RWPE2 (cell line): ENCODE data around the gene KCNH1.

ENCODE experiments used
- ATAC-seq: fragments of 200-7000 bp; cut with Tn5 transposase; 3 replicates; pipeline ENCODE4 v1.9.1; 2021; ENCODE audit warnings: low read depth
- DNase-seq: peaks from one replicate; pipeline ENCODE4 v3.0.0-alpha.2; 2020; ENCODE audit warnings: low spot score
- H3K27ac ChIP-seq: fragments of 450-650 bp; 2 replicates; pipeline ENCODE4 v1.5.1; 2017; ENCODE audit warnings: mild to moderate bottlenecking; ENCODE audit not compliant: poor library complexity, severe bottlenecking
- H3K27me3 ChIP-seq: fragments of 250-450 bp; sonication (Bioruptor Pico); 2 replicates; pipeline ENCODE4 v1.5.1; 2021; ENCODE audit warnings: mild to moderate bottlenecking, moderate library complexity; ENCODE audit not compliant: insufficient read depth, poor library complexity, severe bottlenecking
- H3K36me3 ChIP-seq: fragments of 250-450 bp; sonication (Bioruptor Pico); 2 replicates; pipeline ENCODE4 v1.5.1; 2020; ENCODE audit warnings: low read depth, mild to moderate bottlenecking, moderate library complexity
- H3K4me1 ChIP-seq: fragments of 250-450 bp; sonication (Bioruptor Pico); 2 replicates; pipeline ENCODE4 v1.5.1; 2021; ENCODE audit warnings: mild to moderate bottlenecking, moderate library complexity; ENCODE audit not compliant: insufficient read depth, poor library complexity, severe bottlenecking
- H3K4me3 ChIP-seq: fragments of 250-450 bp; sonication (Bioruptor Pico); 2 replicates; pipeline ENCODE4 v1.5.1; 2021; ENCODE audit warnings: mild to moderate bottlenecking, moderate library complexity; ENCODE audit not compliant: severe bottlenecking
- H3K9me3 ChIP-seq: fragments of 250-450 bp; sonication (Bioruptor Pico); 2 replicates; pipeline ENCODE4 v1.5.1; 2021; ENCODE audit warnings: mild to moderate bottlenecking, moderate library complexity; ENCODE audit not compliant: severe bottlenecking
- TF ChIP-seq, protein P1 (sequence below): fragments of 450-650 bp; IDR thresholded peaks from one replicate; pipeline ENCODE4 v1.5.1; 2017; ENCODE audit warnings: mild to moderate bottlenecking, moderate library complexity; ENCODE audit not compliant: poor library complexity, severe bottlenecking

Gene KCNH1

DNA sequence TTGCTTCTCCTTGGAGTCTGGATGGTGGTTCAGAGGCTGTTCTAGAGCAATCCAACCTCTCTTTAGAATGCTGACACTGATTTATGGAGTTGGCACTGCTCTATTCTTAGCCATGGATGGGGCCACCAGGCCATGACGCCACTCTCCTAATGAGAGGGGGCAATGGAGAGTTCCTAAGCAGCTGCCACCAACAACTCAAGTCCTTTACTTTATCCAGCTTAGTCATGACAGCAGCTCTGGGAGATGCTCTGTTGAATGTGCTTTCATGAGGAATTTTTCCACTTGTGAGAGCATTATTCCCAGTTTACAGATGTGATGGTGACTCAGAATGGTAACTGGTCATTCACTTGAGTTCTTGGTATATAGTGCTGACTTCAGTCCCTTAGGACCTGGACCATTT lies 438.9 kb downstream of the KCNH1 start:
- Histone ChIP-seq H3K27ac (no peak overlapping the region), H3K4me1 (no peaks in the 10 kb centered on the region), H3K36me3 (no peaks in the 10 kb centered on the region), H3K9me3 (no peaks in the 10 kb centered on the region), H3K27me3 (no peaks in the 10 kb centered on the region), H3K4me3 (no peak overlapping the region)
- ATAC-seq (no peak), DNase-seq (no peak)
- TF ChIP-seq, protein P1, sequence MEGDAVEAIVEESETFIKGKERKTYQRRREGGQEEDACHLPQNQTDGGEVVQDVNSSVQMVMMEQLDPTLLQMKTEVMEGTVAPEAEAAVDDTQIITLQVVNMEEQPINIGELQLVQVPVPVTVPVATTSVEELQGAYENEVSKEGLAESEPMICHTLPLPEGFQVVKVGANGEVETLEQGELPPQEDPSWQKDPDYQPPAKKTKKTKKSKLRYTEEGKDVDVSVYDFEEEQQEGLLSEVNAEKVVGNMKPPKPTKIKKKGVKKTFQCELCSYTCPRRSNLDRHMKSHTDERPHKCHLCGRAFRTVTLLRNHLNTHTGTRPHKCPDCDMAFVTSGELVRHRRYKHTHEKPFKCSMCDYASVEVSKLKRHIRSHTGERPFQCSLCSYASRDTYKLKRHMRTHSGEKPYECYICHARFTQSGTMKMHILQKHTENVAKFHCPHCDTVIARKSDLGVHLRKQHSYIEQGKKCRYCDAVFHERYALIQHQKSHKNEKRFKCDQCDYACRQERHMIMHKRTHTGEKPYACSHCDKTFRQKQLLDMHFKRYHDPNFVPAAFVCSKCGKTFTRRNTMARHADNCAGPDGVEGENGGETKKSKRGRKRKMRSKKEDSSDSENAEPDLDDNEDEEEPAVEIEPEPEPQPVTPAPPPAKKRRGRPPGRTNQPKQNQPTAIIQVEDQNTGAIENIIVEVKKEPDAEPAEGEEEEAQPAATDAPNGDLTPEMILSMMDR: no peak

DNA sequence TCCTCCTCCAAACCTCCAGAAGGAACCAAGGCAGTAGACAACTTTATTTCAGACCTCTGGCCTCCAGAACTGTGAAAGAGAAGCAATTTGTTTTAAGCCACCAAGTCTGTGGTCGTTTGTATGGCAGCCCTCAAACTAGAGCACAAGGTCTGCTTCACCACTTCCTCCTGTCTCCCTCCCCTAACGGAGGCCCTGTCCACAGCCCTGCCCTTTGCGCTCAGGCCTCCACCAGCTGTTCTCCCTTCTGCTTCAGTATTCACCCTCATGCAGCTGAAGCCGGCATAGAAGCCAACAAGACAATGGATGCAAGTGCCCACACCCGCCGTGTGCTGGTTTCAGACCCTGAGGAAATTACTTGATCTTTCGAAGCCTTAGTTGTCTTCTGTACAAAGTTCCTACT lies 441.2 kb downstream of the KCNH1 start:
- ATAC-seq: no peak
- TF ChIP-seq, protein P1: no peak
- Histone ChIP-seq H3K9me3 (no peaks in the 10 kb centered on the region), H3K4me3 (no peak overlapping the region), H3K4me1 (no peaks in the 10 kb centered on the region), H3K36me3 (no peaks in the 10 kb centered on the region), H3K27me3 (no peaks in the 10 kb centered on the region), H3K27ac (no peak overlapping the region)
- no peak for DNase-seq

DNA sequence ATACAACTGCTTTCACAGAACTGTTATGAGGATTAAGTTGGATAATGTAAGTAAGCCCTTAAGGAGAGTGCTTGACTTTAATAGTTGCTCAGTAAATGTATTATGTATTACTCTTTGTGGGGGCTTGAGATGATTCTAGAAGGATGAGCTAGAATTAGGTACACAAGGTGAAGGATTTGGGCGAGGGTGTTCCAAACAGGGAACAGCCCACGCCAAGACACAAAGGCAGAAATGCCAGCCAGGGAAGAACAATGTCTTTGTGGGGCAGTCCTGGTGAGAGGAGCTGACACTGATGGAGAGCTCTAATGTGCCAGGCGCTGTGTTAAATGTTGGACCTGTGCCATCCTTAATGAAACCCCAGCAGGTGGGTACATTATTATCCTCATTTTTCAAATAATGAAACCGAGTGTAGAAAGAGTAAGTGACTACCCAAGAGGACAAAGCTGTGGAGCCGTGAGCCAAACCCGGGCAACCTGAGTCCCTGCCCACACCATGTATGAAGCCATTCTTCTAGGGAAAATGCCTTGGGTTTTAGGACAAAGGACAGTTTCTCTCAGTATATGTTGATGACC lies 442.8 kb downstream of the KCNH1 start:
- ATAC-seq (no peak), DNase-seq (no peak)
- Histone ChIP-seq H3K4me3 (no peak overlapping the region), H3K27me3 (no peaks in the 10 kb centered on the region), H3K9me3 (no peaks in the 10 kb centered on the region), H3K4me1 (no peaks in the 10 kb centered on the region), H3K27ac (no peak overlapping the region), H3K36me3 (no peaks in the 10 kb centered on the region)
- TF ChIP-seq, protein P1: no peak

DNA sequence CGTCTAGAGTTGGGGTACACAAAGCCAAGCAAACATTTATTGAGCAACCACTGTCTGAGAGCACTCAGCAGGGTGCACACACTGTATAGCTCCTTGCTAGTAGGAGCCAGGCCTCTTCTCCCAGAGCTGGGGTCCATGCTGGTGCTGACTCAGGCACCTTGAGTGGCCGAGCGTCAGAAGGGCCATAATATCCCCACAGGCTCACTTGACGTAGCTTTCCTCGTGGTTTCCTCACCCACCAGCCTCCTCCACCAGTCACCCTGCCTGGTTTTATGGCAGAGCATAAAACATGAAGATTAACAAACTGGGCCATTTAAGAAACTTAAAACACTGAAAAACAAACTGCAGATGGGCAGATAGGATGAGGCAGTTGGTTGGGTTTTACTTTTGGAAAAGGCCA lies 443.7 kb downstream of the KCNH1 start:
- DNase-seq (no peak), ATAC-seq (no peak)
- H3K27me3 ChIP-seq: no peaks in the 10 kb centered on the region
- H3K4me1 ChIP-seq: no peaks in the 10 kb centered on the region
- H3K36me3 ChIP-seq: no peaks in the 10 kb centered on the region
- no peaks in the 10 kb centered on the region for H3K9me3 ChIP-seq
- TF ChIP-seq, protein P1: no peak
- no peak overlapping the region for H3K4me3 ChIP-seq
- no peak overlapping the region for H3K27ac ChIP-seq

DNA sequence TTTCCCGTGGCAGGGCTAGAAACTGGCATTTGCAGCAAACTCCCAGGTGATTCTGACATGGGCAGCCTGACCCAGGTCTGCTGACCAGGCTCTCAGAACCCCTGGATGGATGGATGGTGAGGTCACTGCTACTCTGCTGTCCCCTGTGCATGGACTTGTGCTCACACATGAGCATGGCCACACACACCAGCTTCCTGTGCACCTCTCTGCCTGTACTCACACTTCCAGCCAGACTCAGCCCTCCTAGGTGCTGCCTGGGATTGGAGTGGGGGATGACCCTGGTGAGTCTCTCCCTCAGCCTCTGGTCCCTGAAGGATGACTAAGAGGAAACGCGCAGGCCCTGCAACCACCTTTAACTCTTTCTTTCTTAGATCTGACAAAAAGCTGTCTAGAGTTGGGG lies 444.1 kb downstream of the KCNH1 start:
- TF ChIP-seq, protein P1: no peak
- Histone ChIP-seq H3K27me3 (no peaks in the 10 kb centered on the region), H3K4me3 (no peak overlapping the region), H3K27ac (no peak overlapping the region), H3K36me3 (no peaks in the 10 kb centered on the region), H3K4me1 (no peaks in the 10 kb centered on the region), H3K9me3 (no peaks in the 10 kb centered on the region)
- ATAC-seq (no peak), DNase-seq (no peak)
